Stimulated activated CD4-positive, alpha-beta T cell treated with anti-CD3 and anti-CD28 coated beads, Interleukin-1b, Interleukin-23, amount 100 ng/mL, for 1 hour (primary cell): Measurements from ENCODE around the gene BRIX1.

Experiments
- DNase-seq, 2 donors: peaks; one replicate each; pipeline ENCODE4 v3.0.0-alpha.2; 2020; ENCODE audit warnings: low read depth in 2 of 2

BRIX1 gene, protein sequence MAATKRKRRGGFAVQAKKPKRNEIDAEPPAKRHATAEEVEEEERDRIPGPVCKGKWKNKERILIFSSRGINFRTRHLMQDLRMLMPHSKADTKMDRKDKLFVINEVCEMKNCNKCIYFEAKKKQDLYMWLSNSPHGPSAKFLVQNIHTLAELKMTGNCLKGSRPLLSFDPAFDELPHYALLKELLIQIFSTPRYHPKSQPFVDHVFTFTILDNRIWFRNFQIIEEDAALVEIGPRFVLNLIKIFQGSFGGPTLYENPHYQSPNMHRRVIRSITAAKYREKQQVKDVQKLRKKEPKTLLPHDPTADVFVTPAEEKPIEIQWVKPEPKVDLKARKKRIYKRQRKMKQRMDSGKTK

DNA sequence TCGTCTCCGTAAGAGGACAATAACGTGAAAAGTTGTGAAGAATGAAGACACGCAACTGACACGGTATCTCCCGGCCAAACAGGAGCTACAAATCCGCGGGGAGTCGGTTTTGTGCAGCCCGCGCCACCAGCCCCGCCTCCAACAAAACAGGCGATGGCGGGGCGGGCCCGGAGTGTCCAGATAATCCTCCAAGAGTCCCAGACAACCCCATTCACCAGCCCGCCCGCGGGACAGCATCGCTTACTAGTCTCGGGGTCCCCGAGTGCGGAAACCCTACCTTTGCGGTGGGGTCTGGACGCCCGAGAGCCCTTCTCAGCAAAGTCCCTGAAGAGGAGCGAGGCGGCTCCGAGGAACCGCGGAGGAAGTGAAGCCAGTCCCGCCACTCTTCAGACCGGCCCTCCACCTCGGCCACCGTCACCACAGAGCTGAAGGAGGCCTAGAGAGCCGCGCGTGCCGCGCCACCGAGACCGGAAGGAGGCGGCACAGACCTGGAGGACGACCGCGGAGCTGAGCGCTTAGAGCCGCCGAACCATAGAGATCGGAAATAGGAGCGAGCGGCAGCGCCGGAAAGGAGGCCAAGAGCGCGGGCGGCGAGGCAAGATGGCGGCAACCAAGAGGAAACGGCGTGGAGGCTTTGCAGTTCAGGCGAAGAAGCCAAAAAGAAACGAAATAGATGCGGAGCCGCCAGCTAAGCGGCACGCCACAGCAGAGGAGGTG, at the start of gene BRIX1, which contains the start of gene RAD1:
Gene BRIX1 (plus strand): TSS at position 573 of the 717 bp plus-strand sequence. CDS start 28 bp downstream, at position 601.
Gene RAD1 (minus strand): TSS at position 366 of the 717 bp plus-strand sequence. CDS start 612 bp downstream, outside the sequence.
- peak; percentile 78 to 79 for DNase-seq

DNA sequence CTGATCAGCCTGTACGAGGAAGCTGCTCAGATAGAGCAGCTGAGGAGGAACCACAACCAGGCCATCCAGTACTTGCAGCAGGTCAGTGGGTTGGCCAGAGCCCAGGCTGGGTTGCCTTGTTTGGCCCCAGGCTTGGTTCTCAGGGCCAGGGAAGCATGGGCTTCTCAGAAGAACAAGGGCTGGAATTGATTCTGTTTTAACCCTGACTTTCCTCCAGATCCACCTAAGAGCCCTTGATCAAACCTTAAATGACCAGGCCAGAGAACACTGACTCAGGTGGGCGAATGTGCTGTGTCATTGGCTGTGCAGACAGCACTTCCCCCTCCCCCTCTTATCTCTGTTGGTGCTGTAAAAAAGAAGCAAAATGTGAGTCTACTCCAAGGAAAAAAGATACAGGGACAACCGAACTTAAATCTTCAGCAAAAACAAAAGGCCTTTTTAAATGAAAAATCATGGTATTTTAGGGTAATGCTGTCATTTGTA, 48.5 kb upstream of the BRIX1 start:
- DNase-seq, result no peak

DNA sequence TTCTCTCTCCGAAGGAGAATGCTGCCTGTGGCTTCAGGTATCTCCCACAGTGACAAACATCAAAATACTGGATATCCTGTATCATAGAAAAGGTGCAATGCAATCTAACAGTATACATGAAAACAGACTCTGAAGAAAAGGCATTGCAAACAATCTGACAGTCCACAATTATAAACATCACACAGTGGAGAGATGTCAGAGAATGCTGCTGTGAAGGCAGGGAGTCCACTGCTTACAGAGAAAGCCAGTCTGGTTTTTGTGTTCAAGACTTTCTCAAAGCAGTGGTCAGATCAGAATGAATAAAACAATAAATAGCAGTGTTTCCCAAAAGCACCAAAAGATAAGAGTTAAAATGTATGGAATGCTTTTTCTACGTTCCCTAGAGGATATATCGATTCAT, 47.9 kb upstream of the BRIX1 start:
- DNase-seq, result no peak

DNA sequence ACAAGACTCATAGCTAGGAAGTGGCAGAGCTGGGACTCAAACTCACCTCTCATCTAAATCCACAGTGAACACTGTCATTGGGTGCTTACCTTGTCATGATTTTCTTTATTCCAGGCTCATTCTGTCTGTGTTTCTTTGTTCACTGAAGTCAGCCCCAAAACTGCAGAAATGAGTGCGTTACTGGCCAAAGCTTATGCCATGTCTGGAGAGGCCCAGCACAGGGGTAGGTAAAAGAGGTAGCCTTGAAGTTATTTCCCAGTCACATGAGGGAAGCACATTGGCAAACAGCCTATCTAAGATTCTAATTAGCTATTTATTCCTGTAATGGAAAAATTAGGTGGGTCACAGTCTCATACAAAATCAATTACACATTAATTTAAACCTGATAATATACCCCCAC, 46.7 kb upstream of the BRIX1 start:
- DNase-seq, result no peak

DNA sequence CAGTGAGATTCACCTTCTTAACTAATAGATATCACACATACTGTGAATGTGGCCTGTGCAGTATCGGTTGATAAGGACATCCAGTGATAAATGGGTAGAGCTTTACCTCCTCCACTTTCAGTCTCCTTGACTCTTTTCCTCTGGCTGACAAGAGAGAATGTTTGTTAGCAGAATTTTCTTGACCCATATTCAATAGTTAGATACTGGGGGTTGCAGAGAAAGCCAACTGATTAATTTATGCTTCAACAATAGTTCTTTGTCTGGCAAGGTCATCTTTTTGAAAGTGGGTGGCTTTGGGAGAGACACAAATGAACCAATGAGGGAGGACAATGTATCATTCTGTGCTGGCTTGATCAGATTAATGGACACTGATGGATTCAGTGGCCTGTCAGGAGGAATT, 46.3 kb upstream of the BRIX1 start:
- DNase-seq, result no peak

DNA sequence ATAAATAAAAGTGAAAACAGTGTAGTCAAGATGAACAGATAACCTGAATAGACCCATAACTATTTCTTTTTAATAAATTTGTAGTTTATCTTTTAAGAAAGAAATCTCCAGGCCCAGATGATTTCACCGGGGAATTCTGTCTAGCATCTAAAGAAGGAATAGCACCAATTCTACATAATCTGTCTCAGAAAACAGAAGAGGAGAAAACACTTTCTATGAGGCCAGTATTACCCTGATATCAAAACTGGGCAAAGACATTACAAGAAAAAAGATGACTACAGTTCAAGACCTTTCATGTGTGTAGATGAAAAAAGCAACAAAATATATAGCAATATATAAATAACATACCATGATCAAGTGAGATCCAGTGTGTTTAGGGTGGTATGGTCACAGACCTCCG, 45.1 kb upstream of the BRIX1 start:
- DNase-seq, result no peak

DNA sequence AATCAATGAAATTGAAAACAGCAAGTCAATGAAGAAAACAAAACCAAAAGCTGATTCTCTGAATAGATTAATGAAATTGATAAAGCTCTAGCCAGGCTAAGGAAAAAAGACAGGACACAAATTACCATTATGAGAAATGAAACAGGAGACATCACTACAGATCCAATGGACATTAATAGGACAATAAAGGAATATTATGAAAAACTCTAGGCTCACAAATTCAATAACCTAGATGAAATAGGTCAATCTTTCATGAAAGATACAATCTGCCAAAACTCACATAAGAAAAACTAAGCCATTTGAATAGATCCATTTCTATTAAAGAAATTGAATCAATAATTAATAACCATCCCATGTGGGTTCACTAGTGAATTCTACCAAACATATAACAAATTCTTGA, 39.2 kb upstream of the BRIX1 start:
- DNase-seq, result no peak

DNA sequence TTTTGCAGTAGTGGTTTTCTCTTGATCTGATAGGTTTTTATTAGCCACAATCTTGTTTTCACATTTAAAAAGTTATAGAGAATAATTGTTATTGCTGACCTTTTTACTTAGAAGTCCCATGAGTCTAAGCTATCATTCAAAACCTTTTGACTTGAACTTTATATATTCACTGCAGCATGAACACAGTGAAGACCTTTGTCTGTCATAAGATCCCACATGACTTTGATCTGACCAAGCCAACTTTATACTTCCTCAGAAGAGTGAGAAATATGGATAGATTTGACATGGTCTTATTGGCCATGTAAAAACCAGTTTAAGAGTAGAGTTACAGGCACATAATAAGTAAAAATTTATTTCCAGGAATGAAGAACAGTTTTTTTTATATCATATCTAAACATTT, 34.3 kb upstream of the BRIX1 start:
- DNase-seq, result no peak

DNA sequence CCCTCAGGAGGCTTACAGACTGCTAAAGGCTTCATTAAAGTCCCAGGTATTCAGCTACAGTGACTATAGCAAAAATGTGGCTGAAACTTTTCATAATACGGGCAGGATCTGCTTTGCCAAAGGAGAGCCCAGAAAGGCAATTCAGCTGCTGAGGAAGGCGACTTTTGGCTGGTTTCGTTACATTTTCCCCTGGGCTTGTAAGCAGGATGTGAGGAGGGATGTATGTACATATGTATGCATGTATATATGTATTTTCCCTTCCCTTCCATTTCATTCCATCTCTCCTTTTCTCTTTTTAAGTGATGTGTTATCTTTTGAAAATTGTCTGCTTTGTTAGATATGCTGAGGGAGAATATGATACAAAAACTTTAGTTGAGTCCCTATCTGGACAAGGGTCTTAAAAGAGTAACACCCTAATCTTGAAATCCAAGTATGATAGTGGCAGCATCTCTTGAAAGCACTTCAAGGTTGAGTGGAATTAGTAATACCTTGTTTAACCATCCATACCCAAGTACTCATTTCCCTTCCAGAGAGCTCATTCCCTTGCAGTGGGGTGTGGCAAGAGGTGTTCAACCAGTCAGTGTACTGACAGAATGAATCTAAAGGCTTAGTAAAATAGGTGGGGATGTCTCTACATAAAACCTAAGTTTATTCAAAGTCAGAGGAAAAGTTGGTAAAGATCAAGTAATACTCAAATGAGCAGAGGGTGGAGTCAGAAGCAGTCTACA, 29.0 kb upstream of the BRIX1 start:
- DNase-seq, result no peak

DNA sequence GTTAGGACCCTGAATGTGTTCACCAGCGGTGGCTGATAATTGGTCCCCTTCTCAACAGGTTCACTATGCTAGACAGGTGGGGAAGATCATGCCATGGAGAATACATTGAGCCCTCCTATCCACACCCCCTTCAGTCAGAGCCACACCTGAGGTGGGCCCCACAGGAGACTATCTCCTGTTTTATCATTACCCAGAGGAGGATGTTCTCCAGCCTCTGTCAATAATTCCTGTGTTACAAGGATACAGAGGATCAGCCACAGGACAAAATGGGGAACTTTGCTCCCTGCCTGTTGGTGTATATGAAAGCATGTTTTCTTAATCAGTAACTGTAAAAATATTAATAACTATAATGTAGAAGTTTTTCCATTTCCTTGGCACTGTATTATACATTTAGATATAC, 26.1 kb upstream of the BRIX1 start:
- DNase-seq, result no peak

DNA sequence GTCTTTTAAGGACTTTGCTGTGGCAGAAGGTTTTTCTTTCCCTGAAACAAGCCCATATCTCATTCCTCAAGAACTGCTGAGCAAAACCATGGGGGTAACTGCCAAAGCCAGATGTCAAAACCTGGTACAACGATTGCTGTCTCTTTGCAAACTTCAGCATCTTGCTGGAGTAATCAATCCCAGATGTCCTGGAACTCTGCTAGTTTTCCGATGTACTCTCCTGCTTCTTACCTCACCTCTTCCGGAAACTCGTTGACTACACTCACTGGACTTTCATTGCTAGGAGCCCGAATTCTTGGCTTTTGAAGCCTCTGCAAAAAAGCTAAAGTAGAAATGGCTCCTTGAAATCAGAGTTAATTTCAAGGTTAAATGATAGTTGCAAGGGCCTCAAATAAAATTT, 23.5 kb upstream of the BRIX1 start:
- no peak for DNase-seq

DNA sequence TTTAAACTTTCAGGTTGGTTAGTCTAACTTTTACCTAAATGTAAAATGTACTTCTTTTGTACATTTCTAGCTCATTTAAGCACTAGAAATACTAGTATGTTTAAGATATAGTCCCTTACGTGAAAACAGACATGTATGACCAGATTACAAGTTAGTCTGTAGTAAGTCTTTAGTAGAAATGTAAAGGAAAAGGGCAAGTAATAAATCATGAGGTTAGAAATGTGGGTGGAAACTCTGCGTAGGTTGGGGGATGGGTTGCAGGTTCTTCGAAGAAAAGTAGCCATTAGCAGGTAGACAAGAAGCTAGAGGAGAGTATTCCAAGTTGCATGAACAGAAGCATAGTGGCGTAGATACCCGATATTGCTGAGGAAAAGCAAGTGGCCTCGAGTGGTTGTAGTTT, 23.1 kb upstream of the BRIX1 start:
- DNase-seq, result no peak

DNA sequence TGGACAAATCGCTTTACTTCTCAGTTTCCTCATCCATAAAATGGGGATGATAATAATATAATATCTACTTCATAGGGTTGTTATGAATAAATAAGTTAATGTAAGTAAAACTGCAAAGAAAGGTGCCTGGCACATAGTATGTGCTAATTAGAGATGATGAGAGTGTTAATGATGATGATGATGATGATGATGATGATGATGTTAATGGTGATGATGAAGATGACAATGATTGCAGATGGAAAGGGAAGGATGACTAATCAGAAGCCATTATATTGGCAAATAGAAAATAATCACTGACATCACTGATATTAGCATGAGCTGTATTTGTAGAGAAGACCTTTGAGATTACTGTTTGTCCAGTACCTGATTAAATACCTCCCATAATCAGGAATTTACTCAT, 20.8 kb upstream of the BRIX1 start:
- no peak for DNase-seq

DNA sequence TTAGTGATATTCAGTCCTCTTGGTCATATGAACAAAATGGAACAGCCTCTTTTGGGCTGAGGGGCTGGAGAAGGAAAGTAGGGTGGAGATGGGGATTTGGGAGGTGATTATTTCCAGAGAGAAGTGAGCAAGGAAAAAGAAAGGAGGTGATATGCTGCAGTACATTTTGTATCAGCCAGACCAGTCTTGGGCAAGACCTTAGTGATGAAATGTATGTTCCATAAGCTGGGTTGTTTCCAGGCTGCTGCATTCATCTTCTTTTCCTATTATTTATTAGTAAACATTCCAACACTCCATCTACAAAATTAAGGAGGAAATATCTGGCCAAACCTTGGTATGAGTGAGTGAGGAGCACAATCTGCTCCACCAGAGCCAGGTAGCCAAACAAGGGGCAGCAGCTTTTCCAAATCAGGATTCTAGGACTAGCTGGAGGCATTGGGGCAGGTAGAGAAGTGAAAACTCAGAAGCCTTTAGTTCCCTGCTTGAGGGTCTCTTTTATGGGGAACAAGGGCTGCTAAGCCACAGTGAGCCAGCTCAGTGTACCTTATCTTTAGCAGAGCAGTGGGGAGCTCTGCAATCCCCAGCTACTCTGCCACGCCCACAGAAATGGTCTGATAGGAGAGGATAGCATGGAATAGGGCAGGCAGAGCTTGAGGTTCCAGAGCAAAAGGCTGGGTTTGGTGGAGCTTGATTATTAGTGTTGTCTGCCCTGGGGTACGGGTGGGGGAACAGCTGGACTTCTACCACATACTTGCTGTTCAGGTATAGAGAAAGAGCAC, 19.7 kb upstream of the BRIX1 start:
- DNase-seq, result no peak

DNA sequence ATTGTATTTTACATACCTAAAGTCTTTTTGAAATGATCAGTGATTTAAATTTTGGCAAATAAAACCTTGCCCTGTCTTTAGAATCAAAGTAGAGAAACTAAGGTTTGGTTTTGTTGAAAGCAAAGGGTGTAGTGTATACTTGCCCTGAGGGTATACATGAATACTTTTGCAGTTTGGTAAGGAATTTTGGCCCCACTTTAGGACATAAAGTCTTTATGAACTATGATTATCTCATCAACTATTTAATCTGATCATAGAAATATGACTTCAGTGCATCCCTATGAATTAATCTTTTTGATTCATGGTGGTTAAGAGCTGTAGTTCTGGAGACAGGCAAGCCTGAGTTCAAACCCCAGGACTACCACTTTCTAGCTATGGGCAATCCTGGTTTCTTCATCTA, 17.9 kb upstream of the BRIX1 start:
- no peak for DNase-seq

DNA sequence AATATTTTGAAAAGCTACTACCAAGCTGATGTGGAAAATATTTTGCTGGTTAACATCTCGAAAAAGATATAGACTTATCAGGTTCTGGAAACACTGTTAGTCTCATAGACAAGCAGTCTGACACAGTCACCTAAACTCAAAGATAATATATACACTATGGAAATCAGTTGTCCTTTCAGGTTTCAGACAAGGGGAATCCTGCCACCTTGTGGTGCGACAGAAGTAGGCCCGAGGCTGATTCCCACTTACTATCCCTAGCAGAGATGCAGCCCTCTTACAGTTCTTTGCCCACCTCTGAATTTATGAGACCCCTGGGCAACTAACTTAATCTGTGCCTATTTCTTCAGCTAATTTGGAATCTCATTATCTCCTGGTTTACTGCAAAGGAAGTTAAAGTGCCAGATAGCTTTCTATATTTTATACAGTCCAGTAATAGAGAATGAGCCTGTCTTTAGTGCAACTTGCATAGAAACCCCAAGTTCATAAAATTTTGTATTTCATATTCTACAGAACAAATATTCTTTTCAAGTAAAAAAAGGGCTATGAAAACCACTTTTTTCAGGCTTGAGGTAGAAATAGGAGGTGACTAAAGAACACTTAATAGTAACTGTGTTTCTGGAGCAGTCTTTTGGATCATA, 17.1 kb upstream of the BRIX1 start:
- peak; percentile 21 to 33 for DNase-seq

DNA sequence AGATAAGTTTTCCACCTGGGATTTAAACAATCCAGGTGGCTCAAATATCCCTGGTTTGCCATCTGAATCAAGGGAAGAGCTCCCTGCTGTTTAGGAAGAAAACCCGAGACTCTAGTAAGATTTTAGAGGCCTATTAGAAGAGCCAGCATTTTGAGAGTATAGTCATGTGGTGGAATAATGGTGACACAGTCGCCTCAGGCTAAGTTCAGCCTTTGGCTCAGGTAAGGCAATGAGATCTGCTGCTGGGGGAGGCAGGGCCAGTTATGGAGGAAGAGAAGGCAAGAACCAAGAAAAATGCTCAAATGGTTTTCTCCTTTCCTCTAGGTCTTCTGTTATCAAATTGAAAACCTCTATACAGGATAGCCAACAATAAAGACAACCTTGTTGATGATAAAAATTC, 16.4 kb upstream of the BRIX1 start:
- no peak for DNase-seq

DNA sequence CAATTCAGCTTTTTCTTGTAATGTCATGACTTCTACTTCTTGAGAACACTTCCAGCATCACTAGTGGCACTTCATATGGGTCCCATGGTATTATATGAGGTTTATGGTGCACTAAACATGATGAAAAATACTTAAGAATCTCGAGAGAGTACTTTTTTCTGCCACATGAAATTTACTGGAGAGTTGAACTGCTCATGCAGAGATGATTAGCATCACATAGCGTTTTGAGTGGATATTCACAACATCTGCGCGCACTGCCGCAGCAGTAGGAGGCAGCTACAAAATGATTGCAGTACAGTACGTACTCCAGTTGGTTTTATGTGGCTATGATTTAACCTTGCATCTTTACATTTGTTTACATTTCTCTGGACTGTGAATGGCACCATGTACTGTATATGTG, 14.9 kb upstream of the BRIX1 start:
- no peak for DNase-seq

DNA sequence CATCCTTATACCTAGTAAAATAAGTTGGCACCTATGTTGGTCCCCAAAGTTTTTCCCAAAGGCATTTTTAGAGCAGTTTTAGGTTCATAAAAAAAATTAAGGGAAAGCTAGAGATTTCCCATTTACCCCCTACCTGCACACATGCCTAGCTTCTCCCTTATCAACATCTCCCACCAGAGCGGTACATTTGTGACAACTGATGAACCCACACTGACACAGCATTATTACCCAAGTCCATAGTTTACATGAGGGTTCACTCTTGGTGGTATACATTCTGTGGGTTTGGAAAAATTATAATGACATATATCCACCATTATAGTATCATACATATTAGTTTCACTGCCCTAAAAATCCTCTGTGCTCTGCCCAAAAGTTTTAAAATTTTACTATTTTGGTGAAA, 12.3 kb upstream of the BRIX1 start:
- no peak for DNase-seq

DNA sequence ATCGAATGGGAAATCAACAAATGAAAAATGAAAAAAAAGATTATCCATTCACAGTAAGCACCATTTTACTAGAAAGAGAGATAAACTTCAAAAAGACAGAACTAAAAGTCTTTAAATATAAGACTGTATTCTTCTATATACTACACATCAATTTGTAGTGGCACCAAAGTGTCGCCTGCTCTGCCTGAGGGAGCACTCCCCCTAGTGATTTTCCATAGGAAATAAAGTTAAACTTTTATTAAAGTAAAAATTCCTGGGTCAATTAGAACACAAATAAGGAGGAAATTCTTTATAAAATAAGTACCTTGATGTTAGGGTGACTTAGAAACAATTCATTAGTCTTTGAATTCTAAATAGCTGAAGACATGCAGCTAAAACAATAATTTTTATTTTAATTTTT, 9.9 kb upstream of the BRIX1 start:
- DNase-seq, result no peak

DNA sequence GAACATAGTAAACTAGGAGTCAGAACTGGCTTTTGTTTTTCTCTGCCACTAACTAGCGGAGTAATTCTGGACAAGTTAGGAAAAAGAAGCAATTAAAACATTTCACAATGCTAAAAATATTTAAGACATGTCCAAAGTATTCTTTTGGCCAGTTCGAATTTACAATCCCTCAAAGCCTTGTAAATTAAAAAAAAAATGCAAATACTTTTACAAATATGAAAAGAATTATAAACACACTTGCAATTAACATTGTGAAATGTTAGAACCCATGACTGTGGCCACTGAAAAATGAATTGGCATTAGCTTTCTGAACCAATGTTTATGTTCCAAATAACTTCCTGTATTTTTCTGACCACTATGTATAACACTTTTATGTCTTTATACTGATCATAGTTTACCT, 2.4 kb upstream of the BRIX1 start:
- no peak for DNase-seq
